ENCODE results near the gene SAMD13.

SAMD13 gene

GRCh38 chr1:84344286-84344685 is 42.8 kb downstream of the SAMD13 start:
- Histone ChIP-seq H3K36me3 (ENCODE audit: control insufficient read depth in 2 of 2, insufficient read depth in 2 of 2, low read length in 2 of 2) (no peaks in the 10 kb centered on the region), H3K4me1 (ENCODE audit: control insufficient read depth, insufficient read depth, low read length) (peaks cover 5% of the 10 kb centered on the region), H3K27me3 (ENCODE audit: control insufficient read depth in 1 of 2, insufficient read depth in 2 of 2, low read length in 2 of 2) (no peaks in the 10 kb centered on the region), H3K4me3 (ENCODE audit: low read length in 2 of 2) (no peak overlapping the region), H3K9me3 (ENCODE audit: control insufficient read depth in 2 of 2, low read length in 2 of 2) (no peaks in the 10 kb centered on the region), H3K27ac (ENCODE audit: low read length) (no peak overlapping the region), H3K9ac (ENCODE audit: low read length in 2 of 2) (no peak overlapping the region)

DNA sequence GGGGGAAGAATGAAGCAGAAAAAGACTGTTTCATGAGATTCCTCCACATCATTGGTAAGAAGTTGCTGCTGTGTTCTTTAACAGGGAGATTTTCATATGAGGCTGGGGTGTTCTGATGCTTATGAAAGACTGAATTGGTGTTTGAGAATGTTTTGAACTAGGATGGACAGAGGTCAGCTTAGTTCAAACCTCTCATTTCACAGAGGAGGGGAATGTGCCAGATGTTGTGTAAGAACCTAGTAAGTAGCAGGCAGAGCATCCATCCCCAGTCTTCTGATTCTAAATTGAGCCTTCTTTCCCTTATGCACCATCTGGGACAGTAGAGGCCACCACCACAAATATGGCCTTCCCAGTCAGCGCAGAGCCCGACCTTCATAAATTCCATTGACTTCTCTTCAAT is 43.7 kb downstream of the SAMD13 start:
- Histone ChIP-seq H3K27me3 (ENCODE audit: control insufficient read depth in 1 of 2, insufficient read depth in 2 of 2, low read length in 2 of 2) (no peaks in the 10 kb centered on the region), H3K9me3 (ENCODE audit: control insufficient read depth in 2 of 2, low read length in 2 of 2) (no peaks in the 10 kb centered on the region), H3K4me1 (ENCODE audit: control insufficient read depth, insufficient read depth, low read length) (peaks cover 5% of the 10 kb centered on the region), H3K36me3 (ENCODE audit: control insufficient read depth in 2 of 2, insufficient read depth in 2 of 2, low read length in 2 of 2) (no peaks in the 10 kb centered on the region), H3K4me3 (ENCODE audit: low read length in 2 of 2) (no peak overlapping the region), H3K9ac (ENCODE audit: low read length in 2 of 2) (no peak overlapping the region), H3K27ac (ENCODE audit: low read length) (no peak overlapping the region)

DNA sequence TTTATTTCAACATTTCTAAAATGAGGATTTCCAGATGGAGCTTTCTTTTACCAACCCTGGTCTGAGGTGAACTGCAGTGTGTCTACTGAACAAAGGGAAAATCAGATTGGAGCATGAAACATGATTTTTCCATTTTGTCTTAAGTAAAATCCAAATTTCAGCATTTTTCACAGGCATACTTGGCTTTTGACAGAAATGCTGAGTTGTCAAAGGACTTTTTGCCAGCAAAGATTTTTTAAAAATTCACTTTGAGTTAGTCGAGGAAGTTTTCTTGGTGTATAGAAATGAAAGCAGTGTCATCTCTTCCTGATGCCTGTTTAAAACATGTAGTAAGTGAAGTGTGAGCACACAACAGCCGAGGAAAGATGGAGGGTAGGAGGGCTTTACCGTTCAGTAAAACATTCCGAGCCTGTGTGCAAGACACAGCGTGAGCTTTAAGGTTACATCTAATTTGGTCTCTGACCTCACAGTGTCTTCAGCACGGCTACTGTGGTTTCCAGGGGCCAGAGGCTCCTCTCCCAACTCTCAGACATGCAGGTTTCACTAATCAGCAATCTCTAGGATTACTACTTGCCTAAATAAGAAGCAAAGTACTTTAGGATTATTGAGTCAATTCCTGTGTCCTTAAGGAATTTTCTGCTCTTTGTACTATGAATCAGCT is 45.9 kb downstream of the SAMD13 start:
- peak overlapping the region in 1 of 2 donors; percentile 13 for H3K9ac ChIP-seq (ENCODE audit: low read length in 2 of 2)
- H3K4me1 ChIP-seq (ENCODE audit: control insufficient read depth, insufficient read depth, low read length) = peaks cover 5% of the 10 kb centered on the region
- H3K4me3 ChIP-seq (ENCODE audit: low read length in 2 of 2) = peak overlapping the region; percentile 29
- no peak overlapping the region for H3K27ac ChIP-seq (ENCODE audit: low read length)
- H3K36me3 ChIP-seq (ENCODE audit: control insufficient read depth in 2 of 2, insufficient read depth in 2 of 2, low read length in 2 of 2) = no peaks in the 10 kb centered on the region
- no peaks in the 10 kb centered on the region for H3K27me3 ChIP-seq (ENCODE audit: control insufficient read depth in 1 of 2, insufficient read depth in 2 of 2, low read length in 2 of 2)
- no peaks in the 10 kb centered on the region for H3K9me3 ChIP-seq (ENCODE audit: control insufficient read depth in 2 of 2, low read length in 2 of 2)

- H3K4me3 ChIP-seq (ENCODE audit: low read length in 2 of 2) = peak overlapping the region; percentile 29
- H3K9me3 ChIP-seq (ENCODE audit: control insufficient read depth in 2 of 2, low read length in 2 of 2) = no peaks in the 10 kb centered on the region
- no peaks in the 10 kb centered on the region for H3K36me3 ChIP-seq (ENCODE audit: control insufficient read depth in 2 of 2, insufficient read depth in 2 of 2, low read length in 2 of 2)
- no peak overlapping the region for H3K27ac ChIP-seq (ENCODE audit: low read length)
- no peak overlapping the region for H3K9ac ChIP-seq (ENCODE audit: low read length in 2 of 2)
- H3K27me3 ChIP-seq (ENCODE audit: control insufficient read depth in 1 of 2, insufficient read depth in 2 of 2, low read length in 2 of 2) = no peaks in the 10 kb centered on the region
- H3K4me1 ChIP-seq (ENCODE audit: control insufficient read depth, insufficient read depth, low read length) = peaks cover 5% of the 10 kb centered on the region
Observed at GRCh38 chr1:84347932-84348555, 46.5 kb downstream of the SAMD13 start.

- no peaks in the 10 kb centered on the region for H3K36me3 ChIP-seq (ENCODE audit: control insufficient read depth in 2 of 2, insufficient read depth in 2 of 2, low read length in 2 of 2)
- no peak overlapping the region for H3K4me3 ChIP-seq (ENCODE audit: low read length in 2 of 2)
- no peaks in the 10 kb centered on the region for H3K9me3 ChIP-seq (ENCODE audit: control insufficient read depth in 2 of 2, low read length in 2 of 2)
- peaks cover 5% of the 10 kb centered on the region for H3K4me1 ChIP-seq (ENCODE audit: control insufficient read depth, insufficient read depth, low read length)
- H3K27me3 ChIP-seq (ENCODE audit: control insufficient read depth in 1 of 2, insufficient read depth in 2 of 2, low read length in 2 of 2) = no peaks in the 10 kb centered on the region
- no peak overlapping the region for H3K27ac ChIP-seq (ENCODE audit: low read length)
- no peak overlapping the region for H3K9ac ChIP-seq (ENCODE audit: low read length in 2 of 2)
Observed at GRCh38 chr1:84348759-84349158, 47.3 kb downstream of the SAMD13 start.

- Histone ChIP-seq H3K4me1 (ENCODE audit: control insufficient read depth, insufficient read depth, low read length) (peaks cover 9% of the 10 kb centered on the region), H3K9ac (ENCODE audit: low read length in 2 of 2) (no peak overlapping the region), H3K36me3 (ENCODE audit: control insufficient read depth in 2 of 2, insufficient read depth in 2 of 2, low read length in 2 of 2) (no peaks in the 10 kb centered on the region), H3K4me3 (ENCODE audit: low read length in 2 of 2) (no peak overlapping the region), H3K9me3 (ENCODE audit: control insufficient read depth in 2 of 2, low read length in 2 of 2) (no peaks in the 10 kb centered on the region), H3K27ac (ENCODE audit: low read length) (no peak overlapping the region), H3K27me3 (ENCODE audit: control insufficient read depth in 1 of 2, insufficient read depth in 2 of 2, low read length in 2 of 2) (no peaks in the 10 kb centered on the region)
Observed at GRCh38 chr1:84350104-84350503, 48.6 kb downstream of the SAMD13 start.

DNA sequence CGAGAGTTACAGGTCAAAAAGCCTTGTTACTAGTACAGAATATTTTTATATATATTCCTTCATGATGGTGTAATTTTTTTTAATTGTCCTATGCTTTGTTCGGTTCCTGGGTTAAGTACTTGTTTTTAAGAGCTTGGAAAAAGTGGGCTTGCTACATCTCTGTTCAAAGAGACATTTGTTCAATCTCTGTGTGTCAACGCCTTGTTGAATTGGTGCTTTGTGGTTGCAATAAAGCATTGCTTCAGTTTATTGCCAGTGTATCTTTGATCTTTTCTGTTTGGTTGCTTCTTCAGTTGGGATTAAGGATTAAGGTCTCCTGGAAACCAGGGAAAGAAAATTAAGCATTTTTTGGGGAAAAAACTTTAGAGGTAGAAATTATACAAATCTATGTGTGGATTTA is 49.0 kb downstream of the SAMD13 start:
- H3K9me3 ChIP-seq (ENCODE audit: control insufficient read depth in 2 of 2, low read length in 2 of 2) = no peaks in the 10 kb centered on the region
- H3K4me3 ChIP-seq (ENCODE audit: low read length in 2 of 2) = no peak overlapping the region
- H3K4me1 ChIP-seq (ENCODE audit: control insufficient read depth, insufficient read depth, low read length) = peaks cover 9% of the 10 kb centered on the region
- no peak overlapping the region for H3K27ac ChIP-seq (ENCODE audit: low read length)
- no peaks in the 10 kb centered on the region for H3K36me3 ChIP-seq (ENCODE audit: control insufficient read depth in 2 of 2, insufficient read depth in 2 of 2, low read length in 2 of 2)
- H3K27me3 ChIP-seq (ENCODE audit: control insufficient read depth in 1 of 2, insufficient read depth in 2 of 2, low read length in 2 of 2) = no peaks in the 10 kb centered on the region
- no peak overlapping the region for H3K9ac ChIP-seq (ENCODE audit: low read length in 2 of 2)

DNA sequence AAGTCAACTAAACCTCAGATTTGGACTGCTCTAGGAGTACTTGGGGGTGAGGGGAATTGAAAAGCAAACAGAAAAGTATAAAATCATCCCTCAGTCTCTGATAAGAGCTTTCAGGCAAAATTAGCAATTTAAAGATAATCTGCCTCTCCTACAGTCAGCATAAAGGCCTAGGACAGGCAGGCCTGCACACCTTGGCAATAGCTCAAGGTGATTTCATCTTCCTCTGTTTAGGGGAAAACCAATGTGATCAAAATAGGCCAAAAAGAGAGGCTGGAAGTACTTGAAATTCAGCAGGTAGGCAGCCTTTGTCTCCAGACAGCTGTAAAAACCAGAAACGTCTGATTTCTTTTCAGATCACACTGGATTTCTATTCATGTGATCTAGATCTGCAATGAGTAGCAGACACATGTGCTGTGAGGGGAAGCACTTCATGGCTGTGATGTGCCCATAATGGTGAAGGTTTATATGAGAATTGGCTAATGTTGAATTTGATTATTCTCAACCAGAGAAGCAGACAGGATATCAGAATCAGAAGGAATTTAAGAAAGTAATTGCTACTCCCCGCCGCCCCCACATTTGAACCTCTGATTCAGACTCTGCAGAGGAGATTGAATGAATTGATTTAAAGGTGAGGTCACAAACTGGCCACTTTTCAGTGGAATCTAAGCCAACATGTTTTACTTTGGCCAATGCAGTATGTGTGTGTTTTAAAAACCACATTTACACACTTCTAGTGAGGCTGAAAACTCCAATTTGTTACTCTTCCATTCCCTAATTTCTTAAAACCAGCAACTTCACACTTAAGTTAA is 51.0 kb downstream of the SAMD13 start:
- Histone ChIP-seq H3K4me3 (ENCODE audit: low read length in 2 of 2) (no peak overlapping the region), H3K9ac (ENCODE audit: low read length in 2 of 2) (no peak overlapping the region), H3K27ac (ENCODE audit: low read length) (no peak overlapping the region), H3K4me1 (ENCODE audit: control insufficient read depth, insufficient read depth, low read length) (peaks cover 4% of the 10 kb centered on the region), H3K36me3 (ENCODE audit: control insufficient read depth in 2 of 2, insufficient read depth in 2 of 2, low read length in 2 of 2) (no peaks in the 10 kb centered on the region), H3K9me3 (ENCODE audit: control insufficient read depth in 2 of 2, low read length in 2 of 2) (no peaks in the 10 kb centered on the region), H3K27me3 (ENCODE audit: control insufficient read depth in 1 of 2, insufficient read depth in 2 of 2, low read length in 2 of 2) (no peaks in the 10 kb centered on the region)

- no peaks in the 10 kb centered on the region for H3K9me3 ChIP-seq (ENCODE audit: control insufficient read depth in 2 of 2, low read length in 2 of 2)
- H3K36me3 ChIP-seq (ENCODE audit: control insufficient read depth in 2 of 2, insufficient read depth in 2 of 2, low read length in 2 of 2) = no peaks in the 10 kb centered on the region
- H3K27me3 ChIP-seq (ENCODE audit: control insufficient read depth in 1 of 2, insufficient read depth in 2 of 2, low read length in 2 of 2) = no peaks in the 10 kb centered on the region
- H3K9ac ChIP-seq (ENCODE audit: low read length in 2 of 2) = no peak overlapping the region
- no peak overlapping the region for H3K4me3 ChIP-seq (ENCODE audit: low read length in 2 of 2)
- peaks cover 4% of the 10 kb centered on the region for H3K4me1 ChIP-seq (ENCODE audit: control insufficient read depth, insufficient read depth, low read length)
- no peak overlapping the region for H3K27ac ChIP-seq (ENCODE audit: low read length)
Observed at GRCh38 chr1:84353695-84354094, 52.2 kb downstream of the SAMD13 start.

DNA sequence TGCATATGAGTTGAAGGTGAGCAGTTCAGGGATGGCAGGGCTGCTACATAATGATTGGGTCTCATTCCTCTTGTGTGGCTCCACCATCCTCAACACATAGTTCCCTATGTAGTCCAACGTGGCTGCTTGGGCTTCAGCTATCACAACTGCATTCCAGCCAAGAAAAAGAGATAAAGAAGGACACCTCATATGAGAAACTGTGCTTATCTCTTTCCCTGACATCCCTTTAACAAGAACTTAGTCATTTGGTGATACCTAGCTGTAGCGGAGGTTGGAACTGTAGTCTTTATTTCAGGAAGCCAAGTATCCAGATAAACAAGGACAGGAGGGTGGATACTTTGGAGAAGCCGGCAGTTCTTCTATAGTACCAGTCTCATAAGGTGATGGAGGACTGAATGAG is 54.0 kb downstream of the SAMD13 start:
- H3K27me3 ChIP-seq (ENCODE audit: control insufficient read depth in 1 of 2, insufficient read depth in 2 of 2, low read length in 2 of 2) = no peaks in the 10 kb centered on the region
- peaks cover 4% of the 10 kb centered on the region for H3K4me1 ChIP-seq (ENCODE audit: control insufficient read depth, insufficient read depth, low read length)
- H3K4me3 ChIP-seq (ENCODE audit: low read length in 2 of 2) = no peak overlapping the region
- no peaks in the 10 kb centered on the region for H3K9me3 ChIP-seq (ENCODE audit: control insufficient read depth in 2 of 2, low read length in 2 of 2)
- H3K9ac ChIP-seq (ENCODE audit: low read length in 2 of 2) = no peak overlapping the region
- no peaks in the 10 kb centered on the region for H3K36me3 ChIP-seq (ENCODE audit: control insufficient read depth in 2 of 2, insufficient read depth in 2 of 2, low read length in 2 of 2)
- H3K27ac ChIP-seq (ENCODE audit: low read length) = no peak overlapping the region

- Histone ChIP-seq H3K36me3 (ENCODE audit: control insufficient read depth in 2 of 2, insufficient read depth in 2 of 2, low read length in 2 of 2) (no peaks in the 10 kb centered on the region), H3K9ac (ENCODE audit: low read length in 2 of 2) (no peak overlapping the region), H3K4me3 (ENCODE audit: low read length in 2 of 2) (no peak overlapping the region), H3K4me1 (ENCODE audit: control insufficient read depth, insufficient read depth, low read length) (peaks cover 4% of the 10 kb centered on the region), H3K27me3 (ENCODE audit: control insufficient read depth in 1 of 2, insufficient read depth in 2 of 2, low read length in 2 of 2) (no peaks in the 10 kb centered on the region), H3K9me3 (ENCODE audit: control insufficient read depth in 2 of 2, low read length in 2 of 2) (no peaks in the 10 kb centered on the region), H3K27ac (ENCODE audit: low read length) (no peak overlapping the region)
Observed at GRCh38 chr1:84356881-84357280, 55.4 kb downstream of the SAMD13 start.

Data from stomach smooth muscle (tissue), 2 donors.